GM18951 (cell line): ENCODE data around the gene SNX18.
"Not testable (repeated sequence)": the region's sequence is repeated elsewhere in the genome, so short reads cannot be mapped to it uniquely, and the experiment has no call there.

Experiments
- POLR2A ChIP-seq: IDR thresholded peaks from 4 replicates; pipeline ENCODE4 v1.6.1; 2011; ENCODE audit warnings: mild to moderate bottlenecking; ENCODE audit not compliant: insufficient read length, insufficient read depth; ENCODE audit errors: extremely low read depth
- in situ Hi-C: fragments of 300-500 bp; cut with MboI; formaldehyde crosslinking; loops from one replicate; pipeline ENCODE4 v1.12.0; 2022; ENCODE audit warnings: low sequenced_read_pairs, mixed read lengths, inconsistent platforms; ENCODE audit not compliant: unreplicated experiment

SNX18 gene

GRCh38 chr5:54517512-54518145, at the start of gene SNX18:
Gene SNX18, plus strand, starts transcription at chr5:54517759. Its CDS starts 194 bp downstream, at chr5:54517953.
- in situ Hi-C loops: loop anchor here (10.0 kb wide), 1 partner anchor 327 kb away; no protein-coding TSS in a partner anchor
- TF ChIP-seq POLR2A: peak; percentile 51

GRCh38 chr5:54469622-54470021, 47.9 kb upstream of the SNX18 start:
- in situ Hi-C loops: no loop called here
- TF ChIP-seq POLR2A: no peak

GRCh38 chr5:54470128-54470527, 47.4 kb upstream of the SNX18 start:
- in situ Hi-C loops: no loop called here
- no peak for TF ChIP-seq POLR2A

GRCh38 chr5:54470677-54471076, 46.9 kb upstream of the SNX18 start:
- in situ Hi-C loops: no loop called here
- no peak for TF ChIP-seq POLR2A

- TF ChIP-seq POLR2A: no peak
- in situ Hi-C loops: no loop called here
Observed at GRCh38 chr5:54471398-54471797, 46.2 kb upstream of the SNX18 start.

GRCh38 chr5:54476682-54477081, 40.9 kb upstream of the SNX18 start:
- TF ChIP-seq POLR2A: no peak
- in situ Hi-C loops: no loop called here

- in situ Hi-C loops: no loop called here
- TF ChIP-seq POLR2A: no peak
Observed at GRCh38 chr5:54477941-54478478, 39.5 kb upstream of the SNX18 start.

- in situ Hi-C loops: no loop called here
- TF ChIP-seq POLR2A: no peak
Observed at GRCh38 chr5:54480296-54480695, 37.3 kb upstream of the SNX18 start.

- in situ Hi-C loops: no loop called here
- no peak for TF ChIP-seq POLR2A
Observed at GRCh38 chr5:54484219-54484894, 33.2 kb upstream of the SNX18 start.

- in situ Hi-C loops: not testable (repeated sequence)
Observed at GRCh38 chr5:54485659-54486058, 31.9 kb upstream of the SNX18 start.

- in situ Hi-C loops: not testable (repeated sequence)
Observed at GRCh38 chr5:54489648-54489979, 27.9 kb upstream of the SNX18 start.

GRCh38 chr5:54491326-54491725, 26.2 kb upstream of the SNX18 start:
- no peak for TF ChIP-seq POLR2A
- in situ Hi-C loops: no loop called here

GRCh38 chr5:54492178-54492577, 25.4 kb upstream of the SNX18 start:
- no peak for TF ChIP-seq POLR2A
- in situ Hi-C loops: no loop called here

GRCh38 chr5:54495027-54495426, 22.5 kb upstream of the SNX18 start:
- TF ChIP-seq POLR2A: no peak
- in situ Hi-C loops: no loop called here
